ENCODE results near the gene MMADHC. TPM values are rescaled to one million over a fixed set of nuclear protein-coding genes. Genes with fewer than 3 reads are reported as not detected.

Gene MMADHC
- total RNA-seq, 1 experiment from 2014 or later, result 89.8 TPM

GRCh38 chr2:149627111-149627801 is 39.7 kb upstream of the MMADHC start:
- Mint-ChIP-seq H3K4me3 (ENCODE audit: low read depth, unreplicated experiment) (no peak overlapping the region), H3K9me3 (ENCODE audit: low read depth, unreplicated experiment) (no peaks in the 10 kb centered on the region), H3K36me3 (ENCODE audit: insufficient read depth, unreplicated experiment) (no peaks in the 10 kb centered on the region), H3K4me1 (ENCODE audit: low read depth, unreplicated experiment) (no peaks in the 10 kb centered on the region), H3K27me3 (ENCODE audit: unreplicated experiment) (no peaks in the 10 kb centered on the region), H3K27ac (ENCODE audit: unreplicated experiment) (no peak overlapping the region)
- BruUV-seq (replicated peaks), result no TSS peak
- TF ChIP-seq, protein P1, sequence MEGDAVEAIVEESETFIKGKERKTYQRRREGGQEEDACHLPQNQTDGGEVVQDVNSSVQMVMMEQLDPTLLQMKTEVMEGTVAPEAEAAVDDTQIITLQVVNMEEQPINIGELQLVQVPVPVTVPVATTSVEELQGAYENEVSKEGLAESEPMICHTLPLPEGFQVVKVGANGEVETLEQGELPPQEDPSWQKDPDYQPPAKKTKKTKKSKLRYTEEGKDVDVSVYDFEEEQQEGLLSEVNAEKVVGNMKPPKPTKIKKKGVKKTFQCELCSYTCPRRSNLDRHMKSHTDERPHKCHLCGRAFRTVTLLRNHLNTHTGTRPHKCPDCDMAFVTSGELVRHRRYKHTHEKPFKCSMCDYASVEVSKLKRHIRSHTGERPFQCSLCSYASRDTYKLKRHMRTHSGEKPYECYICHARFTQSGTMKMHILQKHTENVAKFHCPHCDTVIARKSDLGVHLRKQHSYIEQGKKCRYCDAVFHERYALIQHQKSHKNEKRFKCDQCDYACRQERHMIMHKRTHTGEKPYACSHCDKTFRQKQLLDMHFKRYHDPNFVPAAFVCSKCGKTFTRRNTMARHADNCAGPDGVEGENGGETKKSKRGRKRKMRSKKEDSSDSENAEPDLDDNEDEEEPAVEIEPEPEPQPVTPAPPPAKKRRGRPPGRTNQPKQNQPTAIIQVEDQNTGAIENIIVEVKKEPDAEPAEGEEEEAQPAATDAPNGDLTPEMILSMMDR (IDR thresholded peaks at IDR 0.05; ENCODE audit: unreplicated experiment), result no peak
- DNase-seq, result no peak
- CTCF ChIA-PET, result no interaction called here
- intact Hi-C loops (cut with micrococcal nuclease; ENCODE audit: unreplicated experiment), result no loop called here

DNA sequence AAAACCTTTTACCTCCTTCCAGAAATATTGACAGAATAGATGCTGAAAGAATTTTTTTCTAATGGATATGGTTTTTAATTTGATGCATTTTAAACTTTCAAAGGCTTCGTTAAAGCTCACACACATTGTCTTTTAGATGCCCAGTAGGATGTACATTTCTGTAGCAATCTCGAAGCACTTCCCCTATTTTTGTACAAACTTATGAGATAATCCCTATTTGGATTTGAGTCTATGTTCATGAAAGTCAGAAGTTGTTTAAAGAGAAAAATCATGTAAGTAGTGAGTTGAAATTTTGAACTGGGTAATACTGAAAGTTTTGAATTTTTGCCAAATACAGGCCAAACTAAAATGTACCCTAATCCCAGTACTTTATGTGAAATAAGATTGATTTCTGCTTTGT is 38.1 kb upstream of the MMADHC start:
- BruUV-seq (replicated peaks), result no TSS peak
- no peaks in the 10 kb centered on the region for H3K4me1 Mint-ChIP-seq (ENCODE audit: low read depth, unreplicated experiment)
- CTCF ChIA-PET, result no interaction called here
- H3K9me3 Mint-ChIP-seq (ENCODE audit: low read depth, unreplicated experiment), result no peaks in the 10 kb centered on the region
- intact Hi-C loops (cut with micrococcal nuclease; ENCODE audit: unreplicated experiment), result no loop called here
- DNase-seq, result no peak
- no peaks in the 10 kb centered on the region for H3K27me3 Mint-ChIP-seq (ENCODE audit: unreplicated experiment)
- no peak overlapping the region for H3K27ac Mint-ChIP-seq (ENCODE audit: unreplicated experiment)
- no peaks in the 10 kb centered on the region for H3K36me3 Mint-ChIP-seq (ENCODE audit: insufficient read depth, unreplicated experiment)
- TF ChIP-seq, protein P1 (IDR thresholded peaks at IDR 0.05; ENCODE audit: unreplicated experiment), result no peak
- no peak overlapping the region for H3K4me3 Mint-ChIP-seq (ENCODE audit: low read depth, unreplicated experiment)

- Mint-ChIP-seq H3K9me3 (ENCODE audit: low read depth, unreplicated experiment) (no peaks in the 10 kb centered on the region), H3K4me3 (ENCODE audit: low read depth, unreplicated experiment) (no peak overlapping the region), H3K4me1 (ENCODE audit: low read depth, unreplicated experiment) (no peaks in the 10 kb centered on the region), H3K27ac (ENCODE audit: unreplicated experiment) (no peak overlapping the region), H3K27me3 (ENCODE audit: unreplicated experiment) (no peaks in the 10 kb centered on the region), H3K36me3 (ENCODE audit: insufficient read depth, unreplicated experiment) (no peaks in the 10 kb centered on the region)
- no TSS peak for BruUV-seq (replicated peaks)
- TF ChIP-seq, protein P1 (IDR thresholded peaks at IDR 0.05; ENCODE audit: unreplicated experiment), result no peak
- DNase-seq, result no peak
- intact Hi-C loops (cut with micrococcal nuclease; ENCODE audit: unreplicated experiment), result no loop called here
- CTCF ChIA-PET, result no interaction called here
Observed at GRCh38 chr2:149625271-149625670, 37.7 kb upstream of the MMADHC start.

DNA sequence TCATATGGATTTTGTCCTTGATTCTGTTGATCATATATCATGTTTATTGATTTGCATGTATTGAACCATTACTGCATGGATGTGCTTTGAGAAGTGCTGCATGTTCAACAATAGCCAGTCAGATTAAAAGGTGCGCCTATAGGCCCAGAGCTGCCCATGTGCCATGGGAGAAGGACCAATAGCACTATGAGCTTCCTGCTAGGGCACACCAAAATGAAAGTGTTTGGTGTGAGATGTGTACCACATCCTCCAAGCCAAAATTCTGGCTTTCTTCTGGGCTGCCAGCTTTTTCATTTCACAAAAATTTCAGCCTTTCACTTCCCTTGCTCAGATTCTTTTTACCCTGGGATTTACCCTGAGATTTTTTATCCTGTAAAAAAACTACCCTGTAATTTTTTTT is 34.8 kb upstream of the MMADHC start:
- Mint-ChIP-seq H3K4me3 (ENCODE audit: low read depth, unreplicated experiment) (no peak overlapping the region), H3K27me3 (ENCODE audit: unreplicated experiment) (no peaks in the 10 kb centered on the region), H3K36me3 (ENCODE audit: insufficient read depth, unreplicated experiment) (no peaks in the 10 kb centered on the region), H3K4me1 (ENCODE audit: low read depth, unreplicated experiment) (no peaks in the 10 kb centered on the region), H3K27ac (ENCODE audit: unreplicated experiment) (no peak overlapping the region), H3K9me3 (ENCODE audit: low read depth, unreplicated experiment) (no peaks in the 10 kb centered on the region)
- no TSS peak for BruUV-seq (replicated peaks)
- CTCF ChIA-PET, result no interaction called here
- DNase-seq, result no peak
- intact Hi-C loops (cut with micrococcal nuclease; ENCODE audit: unreplicated experiment), result no loop called here
- TF ChIP-seq, protein P1 (IDR thresholded peaks at IDR 0.05; ENCODE audit: unreplicated experiment), result no peak
